Common myeloid progenitor, CD34-positive (primary cell): ENCODE measurements around the gene DOC2A.

Source experiments
- CTCF ChIA-PET: fragments of 350-600 bp; sonication (Branson Sonifier 250); formaldehyde crosslinking; loops from one replicate; lab custom pipeline; 2021; ENCODE audit warnings: antibody characterized with exemption; lab: Charles Lee
- POLR2A ChIA-PET: fragments of 350-600 bp; sonication (Branson Sonifier 250); formaldehyde crosslinking; loops from one replicate; lab custom pipeline; 2021; ENCODE audit warnings: antibody characterized with exemption; lab: Charles Lee
- DNase-seq, 3 donors: peaks; one replicate each; pipeline versions ENCODE4 v3.0.0 to v3.0.0-alpha.2; 2013
- H3K27ac ChIP-seq, 2 experiments: 1 replicate in 1 of 2; 2 replicates in 1 of 2; pipeline ENCODE4 v1.7.0; 2013; ENCODE audit warnings: inconsistent platforms in 2 of 2, low read length in 2 of 2, mild to moderate bottlenecking in 2 of 2, low read depth in 1 of 2, moderate library complexity in 1 of 2; ENCODE audit not compliant: severe bottlenecking in 2 of 2, insufficient read depth in 1 of 2, poor library complexity in 1 of 2
- H3K27me3 ChIP-seq, 5 experiments: replicated peaks in 2 of 5; 1 replicate in 3 of 5; 2 replicates in 2 of 5; pipeline versions ENCODE4 v1.6.1 to v1.7.0; 2013; ENCODE audit warnings: low read length in 4 of 5, mild to moderate bottlenecking in 2 of 5, moderate library complexity in 2 of 5, inconsistent platforms in 1 of 5; ENCODE audit not compliant: insufficient read depth in 5 of 5, control insufficient read depth in 4 of 5
- H3K36me3 ChIP-seq, 4 experiments: 1 replicate in 2 of 4; 2 replicates in 2 of 4; pipeline versions ENCODE4 v1.6.1 to v1.7.0; 2013; ENCODE audit warnings: low read length in 3 of 4, control low read depth in 1 of 4, mild to moderate bottlenecking in 1 of 4; ENCODE audit not compliant: control insufficient read depth in 4 of 4, insufficient read depth in 4 of 4
- H3K4me1 ChIP-seq, 4 experiments: 1 replicate in 3 of 4; 2 replicates in 1 of 4; pipeline versions ENCODE4 v1.6.1 to v1.7.1; 2013; ENCODE audit warnings: low read length in 3 of 4, mild to moderate bottlenecking in 3 of 4, control low read depth in 1 of 4, inconsistent platforms in 1 of 4, moderate library complexity in 1 of 4; ENCODE audit not compliant: control insufficient read depth in 4 of 4, insufficient read depth in 4 of 4; ENCODE audit errors: control extremely low read depth in 1 of 4
- H3K4me3 ChIP-seq, 7 experiments: 1 replicate in 4 of 7; 2 replicates in 3 of 7; pipeline versions ENCODE4 v1.5.1 to v1.7.0; 2013; ENCODE audit warnings: mild to moderate bottlenecking in 7 of 7, low read length in 6 of 7, moderate library complexity in 6 of 7, inconsistent platforms in 2 of 7, low read depth in 2 of 7, control low read depth in 1 of 7; ENCODE audit not compliant: insufficient read depth in 4 of 7, control insufficient read depth in 1 of 7; ENCODE audit errors: extremely low read depth in 1 of 7
- H3K9me3 ChIP-seq, 5 experiments: 1 replicate in 4 of 5; 2 replicates in 1 of 5; pipeline versions ENCODE4 v1.6.1 to v1.7.1; 2013; ENCODE audit warnings: low read length in 4 of 5, mild to moderate bottlenecking in 2 of 5, inconsistent platforms in 1 of 5, low read depth in 1 of 5, moderate library complexity in 1 of 5; ENCODE audit not compliant: control insufficient read depth in 4 of 5, insufficient read depth in 2 of 5; ENCODE audit errors: control extremely low read depth in 1 of 5
- WGBS: methylation state at CpG from one replicate; pipeline ENCODE4 v1.1.5; 2013; ENCODE audit not compliant: insufficient coverage; 5-methylcytosine and 5-hydroxymethylcytosine counted together

DOC2A gene

GRCh38 chr16:30040221-30040620 lies 29.4 kb upstream of the DOC2A start:
- H3K4me1 ChIP-seq = peaks cover 0 to 5% (median 3%) of the 10 kb centered on the region in 4 experiments
- peaks cover 0 to 2% (median 0%) of the 10 kb centered on the region in 5 experiments for H3K27me3 ChIP-seq
- WGBS = 0% methylated on average over 2 of the region's 5 CpGs
- no peaks in the 10 kb centered on the region for H3K36me3 ChIP-seq
- no peaks in the 10 kb centered on the region for H3K9me3 ChIP-seq
- H3K4me3 ChIP-seq = peak overlapping the region in 1 of 7 experiments; percentile 23
- ChIA-PET CTCF (interaction anchor here (0.7 to 8.0 kb wide), 4 partner anchors 12 to 273 kb away, joined by 3 to 76 read pairs (median 12); partner anchors contain the start of gene TBX6), POLR2A (no interaction called here)
- no peak overlapping the region for H3K27ac ChIP-seq
- peak in 2 of 3 donors; percentile 76 to 84 for DNase-seq

- CTCF ChIA-PET = interaction anchor here (1.4 to 2.9 kb wide), 6 partner anchors 9 to 333 kb away, joined by 5 to 23 read pairs (median 10); partner anchors contain the start of gene C16orf92
- Histone ChIP-seq H3K36me3 (no peaks in the 10 kb centered on the region), H3K27me3 (peaks cover 0 to 42% (median 22%) of the 10 kb centered on the region in 5 experiments), H3K27ac (no peak overlapping the region), H3K4me1 (peaks cover 0 to 12% (median 8%) of the 10 kb centered on the region in 4 experiments), H3K9me3 (no peaks in the 10 kb centered on the region), H3K4me3 (no peak overlapping the region)
- POLR2A ChIA-PET = no interaction called here
- DNase-seq = no peak
- WGBS = 82% methylated on average over 5 of the region's 7 CpGs
These were observed 22.4 kb upstream of the DOC2A start for GRCh38 chr16:30033270-30033669.

GRCh38 chr16:30032083-30032819 lies 21.4 kb upstream of the DOC2A start:
- CTCF ChIA-PET = interaction anchor here (0.5 to 2.9 kb wide), 24 partner anchors 9 to 594 kb away, joined by 3 to 23 read pairs (median 4); partner anchors contain the start of genes ASPHD1, C16orf92, PAGR1 and SEZ6L2
- H3K9me3 ChIP-seq = no peaks in the 10 kb centered on the region
- H3K4me1 ChIP-seq = peaks cover 0 to 12% (median 8%) of the 10 kb centered on the region in 4 experiments
- no peak overlapping the region for H3K4me3 ChIP-seq
- POLR2A ChIA-PET = interaction anchor here (0.6 kb wide), 1 partner anchor 379 kb away, joined by 6 read pairs; no protein-coding TSS in a partner anchor
- H3K27ac ChIP-seq = no peak overlapping the region
- peaks cover 0 to 52% (median 22%) of the 10 kb centered on the region in 5 experiments for H3K27me3 ChIP-seq
- 15% methylated on average over 6 of the region's 12 CpGs for whole genome bisulfite sequencing
- DNase-seq = peak; percentile 72 to 85 (median 79)
- H3K36me3 ChIP-seq = no peaks in the 10 kb centered on the region

- CTCF ChIA-PET = interaction anchor here (0.5 to 2.9 kb wide), 21 partner anchors 9 to 595 kb away, joined by 3 to 23 read pairs (median 5); partner anchors contain the start of genes ASPHD1, C16orf92, PAGR1 and SEZ6L2
- Histone ChIP-seq H3K4me1 (peaks cover 0 to 12% (median 8%) of the 10 kb centered on the region in 4 experiments), H3K4me3 (no peak overlapping the region), H3K27ac (no peak overlapping the region), H3K27me3 (peaks cover 0 to 59% (median 24%) of the 10 kb centered on the region in 5 experiments), H3K36me3 (no peaks in the 10 kb centered on the region), H3K9me3 (no peaks in the 10 kb centered on the region)
- no peak for DNase-seq
- WGBS = 23% methylated on average over 9 of the region's 11 CpGs
- POLR2A ChIA-PET = interaction anchor here (0.6 kb wide), 1 partner anchor 378 kb away, joined by 6 read pairs; no protein-coding TSS in a partner anchor
These were observed 20.7 kb upstream of the DOC2A start for GRCh38 chr16:30031477-30031918.

DNA sequence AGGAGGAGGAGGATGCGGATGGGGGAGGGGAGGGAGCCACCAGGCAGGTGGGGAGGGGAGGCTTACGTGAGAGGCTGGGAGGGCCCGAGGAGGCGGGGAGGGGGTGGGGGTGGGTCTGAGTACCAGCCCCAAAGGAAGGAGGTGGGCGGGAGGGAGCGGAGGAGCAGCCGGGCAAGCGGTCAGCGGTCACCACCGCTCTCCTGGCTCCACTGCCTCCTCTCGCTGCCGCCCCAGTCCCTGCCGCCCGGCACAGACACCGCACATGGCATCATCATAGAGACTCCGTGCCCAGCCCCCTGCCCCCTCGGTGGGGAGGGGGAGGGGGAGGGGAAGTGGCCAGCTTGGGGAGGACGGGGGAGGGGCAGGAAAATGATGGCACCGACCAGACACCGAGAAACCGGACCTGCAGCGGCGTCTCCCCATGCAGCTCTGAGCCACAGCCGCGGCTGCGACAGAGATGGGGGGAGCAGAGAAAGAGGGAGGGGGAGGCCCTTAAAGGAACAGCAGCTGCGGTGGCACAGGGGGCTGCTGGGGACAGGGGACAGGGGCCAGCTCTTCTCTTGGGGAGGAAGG lies 20.1 kb upstream of the DOC2A start, which contains the start of gene TLCD3B:
Gene TLCD3B (minus strand): TSS at position 431 of the 573 bp plus-strand sequence. CDS start 744 bp downstream, outside the sequence.
- Histone ChIP-seq H3K27ac (no peak within 1 kb of the TSS), H3K36me3 (no peaks in the 10 kb centered on the region), H3K4me1 (peaks cover 0 to 12% (median 8%) of the 10 kb centered on the region in 4 experiments), H3K4me3 (peak within 1 kb of the TSS in 1 of 7 experiments; percentile 34), H3K9me3 (no peaks in the 10 kb centered on the region), H3K27me3 (peaks cover 0 to 65% (median 25%) of the 10 kb centered on the region in 5 experiments)
- WGBS = 0% methylated on average over 8 of the region's 27 CpGs
- ChIA-PET POLR2A (interaction anchor here (0.6 kb wide), 1 partner anchor 502 kb away, joined by 3 read pairs; no protein-coding TSS in a partner anchor), CTCF (interaction anchor here (1.0 to 2.9 kb wide), 16 partner anchors 8 to 339 kb away, joined by 3 to 23 read pairs (median 6); partner anchors contain the start of genes ASPHD1, C16orf92, SEZ6L2 and TBX6)
- DNase-seq = no peak

GRCh38 chr16:30030011-30030685 lies 19.3 kb upstream of the DOC2A start:
- no peak for DNase-seq
- peaks cover 0 to 12% (median 8%) of the 10 kb centered on the region in 4 experiments for H3K4me1 ChIP-seq
- peaks cover 0 to 65% (median 25%) of the 10 kb centered on the region in 5 experiments for H3K27me3 ChIP-seq
- H3K36me3 ChIP-seq = no peaks in the 10 kb centered on the region
- ChIA-PET POLR2A (no interaction called here), CTCF (interaction anchor here (2.4 to 2.6 kb wide), 2 partner anchors 26 to 183 kb away, joined by 9 to 16 read pairs; no protein-coding TSS in a partner anchor)
- no peak overlapping the region for H3K27ac ChIP-seq
- H3K9me3 ChIP-seq = no peaks in the 10 kb centered on the region
- no peak overlapping the region for H3K4me3 ChIP-seq
- WGBS = 20% methylated on average over 20 of the region's 23 CpGs
